RWPE1 (cell line): Measurements from ENCODE around the gene IL11RA.
A peak's percentile ranks its signal among the peaks of the same experiment; 100 is the strongest.

Experiments used
- CTCF ChIA-PET: fragments of 350-600 bp; sonication (Branson Sonifier 250); formaldehyde crosslinking; extraction: SDS; loops from one replicate; lab custom pipeline; 2021; lab: Yijun Ruan, JAX
- POLR2A ChIA-PET: fragments of 400-600 bp; formaldehyde crosslinking; extraction: SDS; loops from one replicate; lab custom pipeline; 2020; ENCODE audit warnings: antibody characterized with exemption; ENCODE audit not compliant: low non-redundant PET; lab: Yijun Ruan, JAX
- DNase-seq: peaks from one replicate; pipeline ENCODE4 v3.0.0; 2012; ENCODE audit warnings: low spot score
- H3K27ac ChIP-seq: fragments of 450-650 bp; 2 replicates; pipeline ENCODE4 v1.5.1; 2017
- CTCF ChIP-seq: fragments of 450-650 bp; conservative IDR thresholded peaks from 2 replicates; pipeline ENCODE4 v1.5.1; 2017; ENCODE audit warnings: low read depth, mild to moderate bottlenecking

IL11RA gene

DNA sequence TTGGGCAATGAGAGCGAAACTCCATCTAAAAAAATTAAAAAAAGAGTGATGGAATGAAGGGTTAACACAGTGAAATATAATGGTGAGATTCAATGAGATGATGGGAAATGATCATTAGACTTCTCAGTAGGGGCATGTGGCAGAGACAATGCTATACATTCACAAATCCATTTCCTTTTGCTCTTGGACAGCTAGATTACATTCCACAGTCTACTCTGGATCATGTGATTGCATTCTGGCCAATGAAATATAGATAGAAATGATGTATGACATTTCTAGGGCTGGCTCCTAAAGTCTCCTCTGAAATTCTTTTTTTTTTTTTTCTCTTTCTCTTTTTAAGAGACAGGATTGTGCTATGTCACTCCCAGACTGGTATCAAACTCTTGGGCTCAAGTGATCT, 9.3 kb upstream of the IL11RA start:
- no peak for TF ChIP-seq CTCF
- CTCF ChIA-PET, result interaction anchor here (0.7 kb wide), 2 partner anchors 69 to 1523 kb away, joined by 3 read pairs; no protein-coding TSS in a partner anchor
- no peak for DNase-seq
- POLR2A ChIA-PET, result no interaction called here
- no peak overlapping the region for H3K27ac ChIP-seq

DNA sequence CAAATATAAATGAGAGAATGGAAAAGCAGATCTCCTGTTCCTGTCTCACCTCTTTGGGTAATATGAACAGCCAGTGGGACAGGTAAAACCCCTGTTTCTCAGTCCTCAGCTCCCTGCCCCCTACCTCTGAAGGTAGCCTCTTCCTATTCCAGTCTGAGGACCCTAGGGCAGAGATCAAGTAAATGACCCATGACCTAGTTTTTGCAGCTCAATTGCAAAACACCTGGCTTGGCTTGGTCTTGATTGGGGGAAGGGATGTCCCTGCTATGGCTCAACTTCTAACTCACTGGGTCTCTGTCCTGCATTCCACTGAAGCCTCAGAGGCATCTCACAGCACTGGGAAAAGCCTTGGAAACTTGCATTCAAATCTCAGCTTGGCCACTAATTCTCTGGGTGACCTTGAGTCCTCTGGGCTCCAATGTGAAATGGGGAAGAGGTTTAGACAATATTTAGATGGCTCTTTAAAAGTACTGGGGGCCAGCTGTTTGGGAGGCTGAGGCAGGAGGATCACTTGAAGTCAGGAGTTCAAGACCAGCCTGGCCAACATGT, 7.1 kb upstream of the IL11RA start:
- CTCF ChIA-PET, result interaction anchor here (1.7 kb wide), 1 partner anchor 58 kb away, joined by 4 read pairs; no protein-coding TSS in a partner anchor
- DNase-seq, result no peak
- peak overlapping the region; percentile 3 for H3K27ac ChIP-seq
- POLR2A ChIA-PET, result interaction anchor here (0.6 kb wide), 1 partner anchor 17 kb away, joined by 4 read pairs; no protein-coding TSS in a partner anchor
- no peak for TF ChIP-seq CTCF

- CTCF ChIA-PET, result interaction anchor here (0.6 to 2.2 kb wide), 11 partner anchors 8 to 348 kb away, joined by 3 to 7 read pairs (median 5); partner anchors contain the start of gene SIGMAR1
- POLR2A ChIA-PET, result interaction anchor here (0.7 to 1.5 kb wide), 4 partner anchors 8 to 36 kb away, joined by 3 to 5 read pairs (median 4); partner anchors contain the start of gene SIGMAR1
- peak; percentile 80 for TF ChIP-seq CTCF
- DNase-seq, result peak; percentile 100
- peak within 1 kb of the TSS; percentile 89 for H3K27ac ChIP-seq
These were observed 5.5 kb upstream of the IL11RA start, which contains the start of gene GALT for GRCh38 chr9:34646211-34647083. TSS of gene GALT (plus strand) at chr9:34646675. CDS start at chr9:34646705, 30 bp downstream.

GRCh38 chr9:34647084-34647403, 4.9 kb upstream of the IL11RA start:
- POLR2A ChIA-PET, result interaction anchor here (1.4 to 1.5 kb wide), 2 partner anchors 9 to 18 kb away, joined by 4 to 5 read pairs; partner anchors contain the start of gene SIGMAR1
- CTCF ChIA-PET, result interaction anchor here (0.6 to 2.2 kb wide), 8 partner anchors 9 to 347 kb away, joined by 3 to 7 read pairs (median 5); partner anchors contain the start of gene SIGMAR1
- no peak for TF ChIP-seq CTCF
- no peak for DNase-seq
- peak overlapping the region; percentile 89 for H3K27ac ChIP-seq

DNA sequence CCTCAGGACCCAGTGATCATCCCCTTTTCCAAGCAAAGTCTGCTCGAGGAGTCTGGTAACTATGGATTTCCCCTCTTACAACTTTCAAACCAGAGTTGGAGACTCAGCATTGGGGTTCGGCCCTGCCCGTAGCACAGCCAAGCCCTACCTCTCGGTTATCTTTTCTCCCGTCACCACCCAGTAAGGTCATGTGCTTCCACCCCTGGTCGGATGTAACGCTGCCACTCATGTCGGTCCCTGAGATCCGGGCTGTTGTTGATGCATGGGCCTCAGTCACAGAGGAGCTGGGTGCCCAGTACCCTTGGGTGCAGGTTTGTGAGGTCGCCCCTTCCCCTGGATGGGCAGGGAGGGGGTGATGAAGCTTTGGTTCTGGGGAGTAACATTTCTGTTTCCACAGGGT, 4.3 kb upstream of the IL11RA start:
- POLR2A ChIA-PET, result interaction anchor here (0.7 kb wide), 1 partner anchor 11 kb away, joined by 3 read pairs; no protein-coding TSS in a partner anchor
- peak overlapping the region; percentile 89 for H3K27ac ChIP-seq
- no peak for TF ChIP-seq CTCF
- CTCF ChIA-PET, result interaction anchor here (1.2 to 2.2 kb wide), 4 partner anchors 10 to 346 kb away, joined by 3 to 7 read pairs (median 4); partner anchors contain the start of gene SIGMAR1
- DNase-seq, result no peak

GRCh38 chr9:34648673-34649072, 3.3 kb upstream of the IL11RA start:
- no peak for DNase-seq
- CTCF ChIA-PET, result interaction anchor here (1.8 kb wide), 1 partner anchor 15 kb away, joined by 6 read pairs; no protein-coding TSS in a partner anchor
- POLR2A ChIA-PET, result no interaction called here
- no peak overlapping the region for H3K27ac ChIP-seq
- TF ChIP-seq CTCF, result no peak
